ENCODE measurements around the gene ATP5MG. TPM values are rescaled to one million over a fixed set of nuclear protein-coding genes. Genes with fewer than 3 reads are reported as not detected.

ATP5MG gene
- total RNA-seq, 4 donors from 2014 or later, result 38.1 to 57.1 (median 51.9) TPM

DNA sequence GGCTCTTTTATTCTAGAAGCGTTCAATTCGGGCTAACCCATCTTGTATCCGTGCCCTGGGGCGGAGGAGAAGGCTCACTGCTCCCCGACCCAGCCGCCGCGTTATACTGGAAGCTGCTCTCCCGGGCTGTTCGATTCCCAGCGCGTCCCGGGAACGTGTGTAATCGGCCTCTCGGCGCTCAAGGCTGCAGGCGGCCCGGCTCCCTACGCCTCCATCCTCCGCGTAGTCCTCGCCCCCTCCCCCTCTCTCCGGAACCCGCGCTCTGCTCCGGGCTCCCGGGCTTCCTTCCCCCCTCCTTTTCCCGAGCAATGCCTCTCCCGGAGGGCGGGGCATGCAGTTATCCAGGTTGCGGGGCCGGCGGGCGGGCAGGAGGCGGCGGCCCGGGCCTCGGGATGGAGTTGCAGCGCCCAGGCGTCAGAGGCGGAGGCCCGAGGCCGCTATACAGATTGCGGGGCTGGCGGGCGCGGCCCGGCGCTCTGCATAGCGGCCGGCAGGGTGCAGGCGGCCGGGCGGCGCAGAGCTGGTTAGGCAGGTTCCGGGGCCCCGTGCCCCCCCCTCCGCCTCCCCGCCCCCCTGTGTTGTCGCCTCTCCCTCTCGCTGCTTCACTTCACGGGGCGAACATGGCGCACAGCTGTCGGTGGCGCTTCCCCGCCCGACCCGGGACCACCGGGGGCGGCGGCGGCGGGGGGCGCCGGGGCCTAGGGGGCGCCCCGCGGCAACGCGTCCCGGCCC is 34.7 kb downstream of the ATP5MG start, which contains the start of gene KMT2A:
Gene KMT2A, plus strand, starts transcription at position 600 of the 732 bp plus-strand sequence. Its CDS starts 21 bp downstream, at position 621.
- ATAC-seq (ENCODE audit: low FRiP score), result peak; percentile 97
- TF ChIP-seq, protein P1, sequence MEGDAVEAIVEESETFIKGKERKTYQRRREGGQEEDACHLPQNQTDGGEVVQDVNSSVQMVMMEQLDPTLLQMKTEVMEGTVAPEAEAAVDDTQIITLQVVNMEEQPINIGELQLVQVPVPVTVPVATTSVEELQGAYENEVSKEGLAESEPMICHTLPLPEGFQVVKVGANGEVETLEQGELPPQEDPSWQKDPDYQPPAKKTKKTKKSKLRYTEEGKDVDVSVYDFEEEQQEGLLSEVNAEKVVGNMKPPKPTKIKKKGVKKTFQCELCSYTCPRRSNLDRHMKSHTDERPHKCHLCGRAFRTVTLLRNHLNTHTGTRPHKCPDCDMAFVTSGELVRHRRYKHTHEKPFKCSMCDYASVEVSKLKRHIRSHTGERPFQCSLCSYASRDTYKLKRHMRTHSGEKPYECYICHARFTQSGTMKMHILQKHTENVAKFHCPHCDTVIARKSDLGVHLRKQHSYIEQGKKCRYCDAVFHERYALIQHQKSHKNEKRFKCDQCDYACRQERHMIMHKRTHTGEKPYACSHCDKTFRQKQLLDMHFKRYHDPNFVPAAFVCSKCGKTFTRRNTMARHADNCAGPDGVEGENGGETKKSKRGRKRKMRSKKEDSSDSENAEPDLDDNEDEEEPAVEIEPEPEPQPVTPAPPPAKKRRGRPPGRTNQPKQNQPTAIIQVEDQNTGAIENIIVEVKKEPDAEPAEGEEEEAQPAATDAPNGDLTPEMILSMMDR (IDR thresholded peaks at IDR 0.05), result peak in 2 of 3 donors; percentile 54 to 97

DNA sequence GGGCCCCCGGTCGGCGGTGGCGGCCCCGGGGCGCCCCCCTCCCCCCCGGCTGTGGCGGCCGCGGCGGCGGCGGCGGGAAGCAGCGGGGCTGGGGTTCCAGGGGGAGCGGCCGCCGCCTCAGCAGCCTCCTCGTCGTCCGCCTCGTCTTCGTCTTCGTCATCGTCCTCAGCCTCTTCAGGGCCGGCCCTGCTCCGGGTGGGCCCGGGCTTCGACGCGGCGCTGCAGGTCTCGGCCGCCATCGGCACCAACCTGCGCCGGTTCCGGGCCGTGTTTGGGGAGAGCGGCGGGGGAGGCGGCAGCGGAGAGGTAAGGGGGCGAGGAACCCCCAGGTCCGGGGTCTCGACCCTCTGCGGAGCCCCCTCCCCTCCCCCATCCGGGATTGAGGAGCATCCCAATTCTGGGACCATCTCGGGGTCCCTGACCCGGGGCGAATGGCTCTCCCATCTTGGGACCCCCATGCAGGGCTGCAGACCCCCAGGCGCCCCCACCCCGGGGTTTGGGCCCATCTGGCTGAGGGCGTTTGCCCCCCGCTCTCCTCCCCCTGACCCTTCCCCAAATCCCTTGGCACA is 35.3 kb downstream of the ATP5MG start:
- ATAC-seq (ENCODE audit: low FRiP score) (peak; percentile 15), DNase-seq (ENCODE audit: low spot score) (no peak)
- TF ChIP-seq, protein P1 (IDR thresholded peaks at IDR 0.05), result no peak

More for the DNA sequence above, 34.7 kb downstream of the ATP5MG start, which contains the start of gene KMT2A:
- peak; percentile 79 for DNase-seq (ENCODE audit: low spot score)

DNA sequence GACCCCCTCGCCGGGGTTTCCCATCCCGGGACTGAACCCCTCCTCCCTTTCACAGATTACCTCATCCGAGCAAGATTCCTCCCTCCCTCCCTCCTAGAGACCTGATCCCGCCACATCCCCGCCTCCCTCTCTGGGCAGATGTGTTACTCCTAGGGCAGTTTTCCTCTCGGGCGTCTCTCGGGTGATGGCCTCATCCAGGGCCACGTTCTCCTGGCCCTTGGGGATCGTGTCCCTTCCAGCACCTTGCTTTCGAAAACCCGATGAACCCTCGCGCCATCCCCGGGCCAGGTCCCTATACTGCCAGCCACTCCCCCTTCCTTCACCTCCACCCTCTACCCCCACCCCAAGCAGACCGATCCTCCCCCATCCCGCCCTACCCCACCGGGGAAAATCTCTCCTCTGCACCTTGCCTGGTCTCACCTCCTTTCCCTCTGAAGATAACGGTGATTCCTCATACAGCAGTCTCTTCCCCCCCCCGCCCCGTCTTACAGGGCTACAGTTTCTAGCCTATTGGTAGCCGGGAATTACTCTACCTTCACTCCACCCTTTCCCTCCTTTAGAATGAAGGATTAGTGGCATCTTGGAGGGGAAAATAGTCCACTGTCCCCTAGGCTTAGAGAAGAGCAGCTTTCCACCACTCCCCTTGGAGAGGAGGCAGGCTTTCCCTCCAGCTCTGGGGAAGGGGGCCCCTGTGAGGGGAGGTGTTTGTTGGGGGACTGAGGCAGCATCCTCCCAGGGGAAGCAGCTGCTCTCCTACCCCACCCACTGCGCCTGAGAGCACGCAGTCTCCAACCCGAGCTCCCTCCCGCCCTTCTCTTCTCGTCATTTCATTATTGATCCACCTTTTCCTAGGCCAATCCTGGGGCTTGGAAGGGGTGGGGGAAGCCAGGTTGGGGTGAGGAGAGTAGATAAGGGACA is 36.1 kb downstream of the ATP5MG start:
- ATAC-seq (ENCODE audit: low FRiP score) (peak; percentile 27), DNase-seq (ENCODE audit: low spot score) (peak; percentile 25)
- TF ChIP-seq, protein P1 (IDR thresholded peaks at IDR 0.05), result no peak

DNA sequence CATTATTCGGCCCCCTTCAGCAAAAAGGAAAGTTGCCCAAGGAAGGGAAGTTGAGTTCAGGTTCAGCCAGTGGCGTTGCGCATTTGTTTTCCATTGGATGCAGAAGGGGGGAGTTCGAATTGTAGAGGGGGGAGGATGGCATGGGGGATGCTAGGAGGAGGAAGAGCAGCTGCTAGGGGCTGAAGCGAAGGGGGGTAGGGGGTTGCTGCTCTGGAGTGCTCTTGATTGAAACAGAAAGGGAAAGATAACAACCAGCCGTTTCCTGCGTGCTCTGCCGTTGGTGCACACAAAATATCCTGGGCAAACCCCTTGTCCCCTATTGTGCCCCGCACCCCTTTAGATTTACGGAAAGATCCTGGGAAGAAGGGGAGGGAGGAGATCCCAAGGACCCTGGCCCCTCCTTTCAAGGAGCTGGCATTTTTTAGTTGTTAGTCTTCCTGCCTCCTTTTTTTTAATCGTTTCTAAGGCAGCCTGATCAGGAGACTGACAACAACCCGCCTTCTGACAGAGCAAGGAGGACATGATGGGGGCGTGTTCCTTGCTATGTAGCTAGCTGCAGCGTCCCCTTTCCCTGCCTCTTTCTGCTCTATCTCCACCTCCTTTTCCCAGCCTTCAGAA is 37.0 kb downstream of the ATP5MG start:
- TF ChIP-seq, protein P1 (IDR thresholded peaks at IDR 0.05), result no peak
- peak; percentile 31 for ATAC-seq (ENCODE audit: low FRiP score)
- no peak for DNase-seq (ENCODE audit: low spot score)

DNA sequence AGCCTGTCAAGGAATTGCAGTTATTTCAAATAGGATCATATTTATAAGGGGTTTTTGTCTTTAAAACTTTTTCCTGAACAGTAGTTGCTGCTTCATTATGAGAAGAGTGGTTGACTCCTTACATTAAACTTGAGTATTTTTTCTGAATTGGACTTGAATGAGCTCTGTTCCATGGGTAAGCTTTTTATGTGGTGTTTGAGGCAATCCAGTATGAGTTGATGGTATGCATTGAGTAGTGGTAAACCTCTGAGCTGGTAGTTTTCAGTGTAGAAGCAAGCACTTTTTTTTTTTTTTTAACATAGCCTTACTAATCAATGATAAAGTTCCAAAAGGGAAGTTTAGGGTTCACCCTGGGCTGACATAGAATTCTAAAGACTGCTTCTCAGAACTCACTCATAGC is 38.2 kb downstream of the ATP5MG start:
- ATAC-seq (ENCODE audit: low FRiP score), result no peak
- TF ChIP-seq, protein P1 (IDR thresholded peaks at IDR 0.05), result no peak

DNA sequence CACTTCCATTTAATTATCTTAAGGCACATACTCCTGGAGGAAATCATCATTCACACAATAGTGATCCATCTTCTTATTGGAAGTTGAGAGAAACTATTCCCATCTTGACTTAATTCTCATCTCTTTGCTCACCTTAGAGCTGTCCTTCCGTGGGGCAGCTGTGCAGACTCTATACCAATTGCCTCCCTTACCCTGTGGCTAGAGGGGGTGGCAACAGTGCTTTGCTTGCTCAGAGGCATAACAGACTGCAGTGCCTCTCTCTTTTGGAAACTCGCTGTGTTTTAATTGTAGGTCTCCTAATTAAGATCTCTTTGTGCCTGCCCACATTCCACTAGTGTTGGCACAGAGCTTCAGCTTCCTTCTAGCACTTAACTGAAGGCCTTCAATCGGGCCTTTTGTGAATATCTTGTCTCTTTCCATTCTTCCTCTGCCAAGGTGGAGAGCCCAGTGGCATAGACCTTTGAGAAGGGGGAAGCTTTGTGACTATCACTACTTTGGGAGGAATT is 40.4 kb downstream of the ATP5MG start:
- ATAC-seq (ENCODE audit: low FRiP score), result no peak
- TF ChIP-seq, protein P1 (IDR thresholded peaks at IDR 0.05), result no peak
- no peak for DNase-seq (ENCODE audit: low spot score)

More for the DNA sequence above, 38.2 kb downstream of the ATP5MG start:
- no peak for DNase-seq (ENCODE audit: low spot score)

All from omental fat pad (tissue), 4 donors.